Measurements from ENCODE around the gene ANO7.

DNA sequence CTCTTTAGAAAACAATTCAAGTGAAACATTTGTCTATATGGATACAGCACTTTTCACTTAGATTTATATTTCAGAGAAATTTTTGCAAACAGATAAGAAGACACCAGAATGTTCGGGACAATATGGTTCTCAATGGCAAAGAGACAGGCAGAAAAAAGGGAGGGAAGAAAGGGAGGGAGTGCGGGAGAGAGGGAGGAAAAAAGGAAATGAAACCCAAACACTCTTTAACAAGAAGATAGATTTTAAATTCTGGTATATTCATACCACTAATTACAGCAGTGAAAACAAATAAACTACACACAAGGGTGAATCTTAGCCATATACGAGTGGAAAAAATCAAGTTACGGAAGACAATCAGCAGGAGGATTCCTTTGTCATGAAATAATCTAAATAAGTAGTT is 42.2 kb upstream of the ANO7 start:
- no peak for TF ChIP-seq EZH2 (IDR thresholded peaks at IDR 0.05)
- TF ChIP-seq POLR2AphosphoS5 (IDR thresholded peaks at IDR 0.05; ENCODE audit: borderline replicate concordance, low read depth, low read length) = no peak
- no peak for TF ChIP-seq FOXP2 (optimal IDR thresholded peaks at IDR 0.05; ENCODE audit: control extremely low read depth, extremely low read length, insufficient read depth)

Data from SK-N-MC (cell line).